Measurements from ENCODE around the gene TSPAN9.
A peak's percentile ranks its signal among the peaks of the same experiment; 100 is the strongest.

Gene TSPAN9

GRCh38 chr12:3168223-3169221 is 91.3 kb downstream of the TSPAN9 start:
- peak in 1 of 2 experiments; percentile 35 for DNase-seq

DNA sequence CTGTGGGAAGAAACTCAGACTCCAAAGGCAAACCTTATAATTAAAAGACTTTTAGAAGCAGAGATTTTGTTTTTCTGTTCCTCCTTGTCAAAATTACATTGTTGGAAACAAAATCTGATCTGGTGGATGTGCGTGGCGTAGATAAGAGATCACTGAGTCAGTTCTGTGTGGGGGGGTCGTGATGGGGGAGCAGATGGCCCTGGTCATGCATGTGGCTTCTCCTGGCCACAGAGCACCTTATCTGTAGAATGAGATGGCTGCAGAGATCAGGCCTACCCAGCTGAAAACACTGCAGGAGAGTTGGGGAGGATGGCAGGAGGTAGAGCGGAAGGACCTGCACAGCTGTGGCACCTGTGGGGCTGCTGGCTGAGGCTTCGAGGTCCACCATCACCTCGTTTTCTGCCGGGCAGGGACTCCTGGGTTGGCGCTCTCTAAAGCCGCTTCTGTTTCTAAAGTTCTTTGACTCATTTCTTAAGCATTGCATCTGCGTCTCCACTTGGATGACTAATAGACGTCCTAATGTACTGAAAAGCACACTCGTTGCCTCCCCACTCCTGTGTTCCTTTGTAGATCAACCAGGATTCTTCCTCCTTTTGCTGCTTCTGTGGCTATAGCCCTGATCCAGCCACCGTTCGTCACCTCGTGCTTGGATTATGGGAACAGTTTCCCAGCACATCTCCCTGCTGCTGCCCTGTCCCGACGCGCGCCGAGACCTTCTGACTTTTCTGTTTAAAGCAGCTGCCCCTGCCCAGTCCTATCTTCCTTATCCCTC is 93.4 kb downstream of the TSPAN9 start:
- no peak for DNase-seq

- no peak for DNase-seq
Observed at GRCh38 chr12:3171195-3171591, 94.0 kb downstream of the TSPAN9 start.

DNA sequence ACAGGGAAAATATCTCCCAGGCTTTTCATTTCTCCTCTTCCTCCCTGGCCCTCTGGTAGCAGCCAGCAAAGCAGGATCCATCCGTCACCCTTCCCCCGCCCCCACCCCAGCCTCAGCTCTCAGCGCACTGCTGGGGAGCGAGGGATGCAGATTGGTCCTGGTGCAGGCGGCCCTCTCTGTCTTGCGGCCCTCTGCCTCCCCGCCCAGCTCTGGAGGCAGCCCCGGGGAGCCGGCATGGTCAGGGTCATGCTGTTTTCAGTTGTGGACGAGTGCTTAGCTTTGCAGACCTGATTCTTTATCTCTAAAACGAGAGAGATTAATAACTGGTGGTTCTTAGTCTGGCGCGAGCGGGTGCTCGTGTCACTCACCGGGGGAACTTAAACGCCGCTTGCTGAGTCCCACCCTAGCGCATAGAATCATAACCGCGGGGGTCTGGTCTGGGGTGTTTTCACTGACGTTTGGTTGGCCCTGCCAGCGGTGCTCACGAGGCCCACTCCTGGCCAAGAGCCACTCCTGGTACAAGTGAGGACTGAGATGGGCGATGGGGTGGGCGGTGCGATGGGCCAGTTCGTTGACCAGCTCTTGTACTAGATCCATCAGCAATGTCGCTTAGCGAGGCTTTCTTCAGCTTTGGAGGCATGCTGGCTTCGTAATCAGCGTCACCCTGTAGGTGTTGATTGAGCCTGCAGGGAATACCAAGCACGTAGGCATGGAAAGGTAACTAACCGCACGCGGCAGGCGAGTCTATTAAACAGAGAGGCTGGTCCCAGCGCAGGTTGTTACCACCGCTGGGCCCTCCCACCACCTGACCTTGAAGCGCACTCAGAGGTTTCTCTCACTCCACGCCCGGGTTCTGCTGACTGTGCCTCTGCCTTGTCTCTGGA is 95.2 kb downstream of the TSPAN9 start:
- no peak for DNase-seq

GRCh38 chr12:3173008-3173553 is 95.9 kb downstream of the TSPAN9 start:
- DNase-seq, result no peak

- DNase-seq, result no peak
Observed at GRCh38 chr12:3173912-3174311, 96.7 kb downstream of the TSPAN9 start.

GRCh38 chr12:3175238-3175637 is 98.1 kb downstream of the TSPAN9 start:
- DNase-seq, result no peak

GRCh38 chr12:3176754-3177153 is 99.6 kb downstream of the TSPAN9 start:
- no peak for DNase-seq

DNA sequence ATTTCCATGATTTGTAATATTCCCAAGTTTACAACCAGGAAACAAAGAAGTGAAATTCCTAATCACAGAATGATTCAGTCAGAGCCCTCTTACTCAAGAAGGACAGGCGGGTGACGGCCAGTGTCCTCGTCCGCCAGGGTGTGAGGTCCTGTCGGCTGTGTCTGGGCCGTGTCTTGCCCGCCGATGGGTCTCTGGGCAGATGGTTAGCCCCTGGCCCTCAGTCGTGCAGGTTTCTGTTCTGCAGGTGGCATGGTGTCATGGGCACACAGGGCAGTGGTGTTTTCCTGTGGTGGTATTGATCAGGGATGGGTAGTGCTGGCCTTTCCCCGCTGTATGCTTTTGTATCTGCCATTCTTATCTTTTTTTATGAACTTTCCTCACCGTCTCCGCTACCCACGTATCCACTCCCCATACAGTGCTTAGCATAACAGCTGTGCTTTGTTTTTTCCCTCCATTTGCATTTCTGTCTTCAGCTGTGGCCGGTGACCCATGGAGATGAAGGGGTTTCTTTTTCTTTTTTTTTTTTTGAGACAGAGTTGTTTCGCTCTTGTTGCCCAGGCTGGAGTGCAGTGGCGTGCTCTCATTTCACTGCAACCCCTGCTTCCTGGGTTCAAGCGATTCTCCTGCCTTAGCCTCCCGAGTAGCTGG is 100.7 kb downstream of the TSPAN9 start:
- no peak for DNase-seq

- no peak for DNase-seq
Observed at GRCh38 chr12:3178671-3179313, 101.6 kb downstream of the TSPAN9 start.

DNA sequence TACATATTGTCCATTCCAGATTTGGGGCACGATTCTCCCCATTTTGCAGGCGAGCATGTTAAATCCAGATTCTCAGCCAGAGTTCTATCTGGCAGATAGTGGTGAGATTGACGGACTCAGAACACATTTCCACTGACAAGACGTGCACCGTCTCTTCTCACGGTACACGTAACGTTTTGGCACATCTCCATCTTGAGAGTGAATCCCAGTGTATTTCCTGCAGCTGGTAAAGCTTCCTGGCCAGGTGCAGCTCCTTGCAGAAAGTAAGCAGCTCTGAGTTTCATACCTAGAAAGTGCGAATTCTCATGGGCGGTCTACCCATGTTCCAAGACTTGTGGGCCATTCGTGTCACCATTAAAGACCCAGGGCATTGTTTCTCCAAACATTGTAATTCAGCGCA is 102.6 kb downstream of the TSPAN9 start:
- DNase-seq, result no peak

DNA sequence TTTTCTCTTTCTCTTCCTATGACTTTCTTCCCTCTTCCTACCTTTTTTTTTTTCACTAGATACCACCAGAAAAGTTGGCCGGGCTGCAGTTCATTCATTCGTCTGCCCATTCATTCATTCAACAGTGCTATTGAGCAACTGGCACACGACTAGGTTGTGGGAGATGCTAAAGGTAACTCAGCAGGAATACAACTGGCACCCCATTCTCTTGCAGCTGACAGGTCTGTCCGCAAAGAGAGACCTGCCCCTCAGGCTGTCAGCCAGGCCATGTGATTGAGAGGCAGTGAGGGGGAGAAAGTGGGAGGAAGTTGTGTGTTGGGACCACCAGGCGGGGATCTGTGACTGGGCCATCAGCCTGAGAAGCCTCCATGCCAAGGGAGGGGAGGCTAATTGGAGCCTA is 105.2 kb downstream of the TSPAN9 start:
- no peak for DNase-seq

DNA sequence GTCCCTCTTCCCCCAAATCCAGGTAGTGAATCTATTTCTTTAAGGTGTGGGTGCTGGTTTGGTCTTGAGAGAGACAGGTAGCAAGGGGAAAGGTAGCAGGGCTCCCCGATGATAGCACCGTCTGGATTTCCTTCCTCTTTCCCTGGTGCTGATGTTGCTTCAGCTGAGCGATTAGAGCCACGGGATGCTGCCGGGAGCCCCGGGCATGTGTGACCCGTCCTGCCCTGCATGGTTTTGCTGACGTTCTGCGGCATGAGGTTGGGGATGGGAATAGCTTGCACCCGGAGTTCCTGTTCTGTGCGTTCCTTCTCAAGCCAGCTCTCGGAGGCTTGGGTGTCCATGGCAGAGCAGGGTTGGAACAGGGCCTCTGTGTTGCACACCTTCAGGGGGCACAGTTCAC is 107.3 kb downstream of the TSPAN9 start:
- no peak for DNase-seq

- DNase-seq, result peak in 1 of 2 experiments; percentile 13
Observed at GRCh38 chr12:3185260-3185870, 108.2 kb downstream of the TSPAN9 start.

DNA sequence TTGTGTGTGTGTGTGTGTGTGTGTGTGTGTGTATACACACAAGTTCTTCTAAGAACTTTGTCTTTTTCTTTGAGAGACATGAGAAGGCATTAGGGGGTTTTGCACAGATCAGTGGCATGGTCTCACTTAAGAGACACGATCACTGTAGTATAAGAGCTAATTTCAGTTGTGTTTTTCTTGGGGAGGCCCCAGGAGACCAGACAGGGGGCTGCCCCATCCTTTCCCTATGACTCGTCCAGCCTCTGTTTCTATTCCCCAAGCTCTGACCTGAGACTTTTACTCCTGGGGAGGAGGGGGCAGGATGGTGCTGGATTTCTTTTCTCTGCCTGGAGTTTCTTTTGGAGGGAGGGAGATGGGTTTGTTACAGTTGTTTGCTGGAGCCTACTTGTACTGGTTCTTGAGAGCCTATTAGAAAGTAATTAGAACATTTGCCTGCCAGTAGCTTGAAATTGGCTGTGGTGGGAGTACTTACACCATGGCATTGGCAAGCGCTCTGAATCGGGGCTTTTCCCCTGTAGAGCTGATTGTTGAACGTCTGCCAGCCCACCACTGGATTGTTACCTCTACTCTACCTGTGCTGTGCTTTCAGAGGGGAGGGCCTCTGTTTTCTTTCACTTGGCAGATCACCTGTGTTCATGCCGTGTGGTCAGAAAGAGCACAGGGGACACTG is 109.5 kb downstream of the TSPAN9 start:
- DNase-seq, result no peak

- peak in 1 of 2 experiments; percentile 41 for DNase-seq
Observed at GRCh38 chr12:3187846-3188770, 110.9 kb downstream of the TSPAN9 start.

DNA sequence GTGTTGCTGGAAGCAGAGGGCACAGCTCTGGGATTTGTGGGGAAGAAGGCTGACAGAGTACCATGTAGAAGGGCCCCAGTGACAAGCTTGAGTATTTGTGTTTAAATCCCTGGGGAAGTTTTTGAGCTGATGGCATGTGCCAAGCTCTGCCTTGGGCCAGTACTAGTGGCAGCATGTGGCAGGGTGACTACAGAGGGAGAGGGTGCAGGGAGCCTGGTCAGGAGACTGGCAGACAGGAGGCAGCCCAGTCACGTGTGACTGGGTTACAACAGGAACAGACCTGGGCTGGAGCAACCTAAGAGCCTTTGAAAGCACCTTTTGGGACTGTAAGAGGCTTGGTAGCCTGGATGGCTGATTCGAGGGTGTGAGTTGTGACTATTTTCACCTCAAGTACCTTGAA is 112.1 kb downstream of the TSPAN9 start:
- no peak for DNase-seq

DNA sequence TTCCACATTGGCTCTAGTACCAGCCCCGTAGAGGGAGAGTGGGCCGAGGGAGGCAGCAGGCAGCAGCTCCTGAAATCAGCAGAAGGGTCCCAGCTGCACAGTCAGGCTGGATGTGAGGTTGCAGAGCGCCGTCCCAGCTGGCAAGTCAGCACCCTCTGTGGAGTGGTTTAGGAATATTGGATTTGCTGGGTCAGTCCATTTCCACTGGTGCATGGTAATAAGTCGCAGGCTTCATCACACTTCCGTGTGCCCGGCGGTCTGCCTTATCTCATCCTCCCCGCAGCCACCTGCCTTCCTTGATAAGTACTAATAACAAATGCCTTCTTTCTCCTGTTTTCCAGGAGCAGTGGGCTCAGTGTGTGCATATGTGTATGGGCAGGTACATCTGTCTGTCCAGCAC is 112.9 kb downstream of the TSPAN9 start:
- DNase-seq, result no peak

- no peak for DNase-seq
Observed at GRCh38 chr12:3191450-3191849, 114.3 kb downstream of the TSPAN9 start.

Data from SHP77 (cell line).